Esophagus squamous epithelium (tissue), 4 donors: ENCODE measurements around the gene WDR35.

Experiments used
- POLR2A ChIP-seq, 4 donors: fragments of 450-650 bp; IDR thresholded peaks; one replicate each; pipeline ENCODE4 v1.6.1; 2017; ENCODE audit warnings: antibody characterized with exemption in 4 of 4, mild to moderate bottlenecking in 4 of 4, moderate library complexity in 3 of 4
- TF ChIP-seq, protein P1 (sequence below), 6 experiments: fragments of 450-650 bp in 4 of 6; fragments of 200-600 bp in 2 of 6; sonication (generic) in 2 of 6; IDR thresholded peaks; one replicate each; pipeline ENCODE4 v1.5.1; 2016 to 2019; ENCODE audit warnings: antibody characterized with exemption in 6 of 6, mild to moderate bottlenecking in 4 of 6, moderate library complexity in 4 of 6

DNA sequence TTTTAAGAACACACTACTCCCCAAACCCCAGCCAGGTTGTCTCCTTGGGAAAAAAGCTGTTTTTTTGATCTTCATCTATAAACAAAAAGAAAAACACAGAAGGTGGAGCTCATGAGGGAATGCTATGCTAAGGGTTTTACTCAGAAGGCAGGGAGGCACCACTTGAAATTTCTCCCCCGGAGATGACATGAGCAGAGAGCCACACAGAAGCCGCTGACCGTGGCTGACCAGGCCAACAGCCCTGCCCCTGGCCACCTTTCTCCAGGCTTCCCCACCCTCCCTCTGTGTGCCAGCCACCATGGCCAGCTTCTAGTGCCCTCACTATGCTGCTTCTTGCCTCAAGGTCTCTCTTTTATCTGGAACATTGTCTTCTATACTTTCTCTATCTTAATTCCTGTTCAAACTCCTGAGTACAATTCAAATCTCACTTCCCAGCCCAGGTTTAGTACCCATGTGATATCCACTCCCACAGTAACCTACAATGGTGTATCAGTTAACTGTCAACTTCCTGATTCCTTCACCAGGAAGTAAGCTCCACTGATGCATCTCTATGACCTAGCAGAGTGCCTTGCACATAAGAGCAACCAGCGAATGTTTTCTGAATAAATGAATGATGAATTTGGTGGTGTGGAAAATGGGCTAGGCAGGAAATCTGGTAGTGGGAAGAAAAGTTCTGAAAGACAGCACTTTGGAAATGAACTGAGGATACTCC lies 46.2 kb upstream of the WDR35 start:
- TF ChIP-seq, protein P1, sequence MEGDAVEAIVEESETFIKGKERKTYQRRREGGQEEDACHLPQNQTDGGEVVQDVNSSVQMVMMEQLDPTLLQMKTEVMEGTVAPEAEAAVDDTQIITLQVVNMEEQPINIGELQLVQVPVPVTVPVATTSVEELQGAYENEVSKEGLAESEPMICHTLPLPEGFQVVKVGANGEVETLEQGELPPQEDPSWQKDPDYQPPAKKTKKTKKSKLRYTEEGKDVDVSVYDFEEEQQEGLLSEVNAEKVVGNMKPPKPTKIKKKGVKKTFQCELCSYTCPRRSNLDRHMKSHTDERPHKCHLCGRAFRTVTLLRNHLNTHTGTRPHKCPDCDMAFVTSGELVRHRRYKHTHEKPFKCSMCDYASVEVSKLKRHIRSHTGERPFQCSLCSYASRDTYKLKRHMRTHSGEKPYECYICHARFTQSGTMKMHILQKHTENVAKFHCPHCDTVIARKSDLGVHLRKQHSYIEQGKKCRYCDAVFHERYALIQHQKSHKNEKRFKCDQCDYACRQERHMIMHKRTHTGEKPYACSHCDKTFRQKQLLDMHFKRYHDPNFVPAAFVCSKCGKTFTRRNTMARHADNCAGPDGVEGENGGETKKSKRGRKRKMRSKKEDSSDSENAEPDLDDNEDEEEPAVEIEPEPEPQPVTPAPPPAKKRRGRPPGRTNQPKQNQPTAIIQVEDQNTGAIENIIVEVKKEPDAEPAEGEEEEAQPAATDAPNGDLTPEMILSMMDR (IDR thresholded peaks at IDR 0.05): no peak
- no peak for TF ChIP-seq POLR2A (IDR thresholded peaks at IDR 0.05)
